ENCODE results near the gene MYO1E.

DNA sequence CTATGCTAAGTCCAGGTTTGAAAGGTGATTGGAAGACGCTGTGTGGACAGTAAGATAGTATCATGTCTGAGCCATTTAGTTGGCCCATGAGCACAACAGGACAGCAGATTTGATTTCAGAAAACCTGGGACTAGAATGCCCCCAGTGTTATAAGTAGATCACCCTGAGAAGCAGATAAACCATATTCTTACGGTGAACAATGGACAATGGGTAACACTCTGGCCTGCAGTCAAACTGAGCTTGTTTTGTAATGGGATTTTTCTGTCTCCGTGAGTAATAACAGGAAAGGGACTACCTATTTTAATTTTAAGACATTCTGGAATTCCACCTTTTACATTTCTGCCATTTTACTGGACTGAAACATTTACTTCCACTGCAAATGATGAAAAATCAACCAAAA is 94.6 kb downstream of the MYO1E start:
- TF ChIP-seq, protein P1, sequence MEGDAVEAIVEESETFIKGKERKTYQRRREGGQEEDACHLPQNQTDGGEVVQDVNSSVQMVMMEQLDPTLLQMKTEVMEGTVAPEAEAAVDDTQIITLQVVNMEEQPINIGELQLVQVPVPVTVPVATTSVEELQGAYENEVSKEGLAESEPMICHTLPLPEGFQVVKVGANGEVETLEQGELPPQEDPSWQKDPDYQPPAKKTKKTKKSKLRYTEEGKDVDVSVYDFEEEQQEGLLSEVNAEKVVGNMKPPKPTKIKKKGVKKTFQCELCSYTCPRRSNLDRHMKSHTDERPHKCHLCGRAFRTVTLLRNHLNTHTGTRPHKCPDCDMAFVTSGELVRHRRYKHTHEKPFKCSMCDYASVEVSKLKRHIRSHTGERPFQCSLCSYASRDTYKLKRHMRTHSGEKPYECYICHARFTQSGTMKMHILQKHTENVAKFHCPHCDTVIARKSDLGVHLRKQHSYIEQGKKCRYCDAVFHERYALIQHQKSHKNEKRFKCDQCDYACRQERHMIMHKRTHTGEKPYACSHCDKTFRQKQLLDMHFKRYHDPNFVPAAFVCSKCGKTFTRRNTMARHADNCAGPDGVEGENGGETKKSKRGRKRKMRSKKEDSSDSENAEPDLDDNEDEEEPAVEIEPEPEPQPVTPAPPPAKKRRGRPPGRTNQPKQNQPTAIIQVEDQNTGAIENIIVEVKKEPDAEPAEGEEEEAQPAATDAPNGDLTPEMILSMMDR (IDR thresholded peaks at IDR 0.05): no peak
- no peak for TF ChIP-seq POLR2A (IDR thresholded peaks at IDR 0.05)

Data from sigmoid colon (tissue), 3 donors.